ENCODE results near the gene SCMH1. TPM values are rescaled to one million over a fixed set of nuclear protein-coding genes. Genes with fewer than 3 reads are reported as not detected.
"Not testable (repeated sequence)": the region's sequence is repeated elsewhere in the genome, so short reads cannot be mapped to it uniquely, and the experiment has no call there.

The SCMH1 gene
- total RNA-seq, 1 donor from 2014 or later: 22.5 TPM

- not testable (repeated sequence) for DNase-seq (ENCODE audit: extremely low read depth, low read depth, low spot score)
Observed at GRCh38 chr1:41251120-41251519, 9.0 kb upstream of the SCMH1 start.

GRCh38 chr1:41249319-41249718, 7.2 kb upstream of the SCMH1 start:
- DNase-seq (ENCODE audit: extremely low read depth, low read depth, low spot score): no peak

- DNase-seq (ENCODE audit: extremely low read depth, low read depth, low spot score): no peak
Observed at GRCh38 chr1:41246568-41246967, 4.5 kb upstream of the SCMH1 start.

- no peak for DNase-seq (ENCODE audit: extremely low read depth, low read depth, low spot score)
Observed at GRCh38 chr1:41245659-41246058, 3.6 kb upstream of the SCMH1 start.

- DNase-seq (ENCODE audit: extremely low read depth, low read depth, low spot score): no peak
Observed at GRCh38 chr1:41243079-41243385, 926 bp upstream of the SCMH1 start.

GRCh38 chr1:41242342-41243078, 404 bp upstream of the SCMH1 start:
- no peak for DNase-seq (ENCODE audit: extremely low read depth, low read depth, low spot score)

GRCh38 chr1:41241354-41241748, 755 bp downstream of the SCMH1 start:
- no peak for DNase-seq (ENCODE audit: extremely low read depth, low read depth, low spot score)

GRCh38 chr1:41240781-41241353, 1.2 kb downstream of the SCMH1 start:
- DNase-seq (ENCODE audit: extremely low read depth, low read depth, low spot score): no peak

GRCh38 chr1:41239988-41240610, 2.0 kb downstream of the SCMH1 start:
- no peak for DNase-seq (ENCODE audit: extremely low read depth, low read depth, low spot score)

- no peak for DNase-seq (ENCODE audit: extremely low read depth, low read depth, low spot score)
Observed at GRCh38 chr1:41238311-41238988, 3.7 kb downstream of the SCMH1 start.

- no peak for DNase-seq (ENCODE audit: extremely low read depth, low read depth, low spot score)
Observed at GRCh38 chr1:41236781-41237180, 5.3 kb downstream of the SCMH1 start.

- no peak for DNase-seq (ENCODE audit: extremely low read depth, low read depth, low spot score)
Observed at GRCh38 chr1:41235893-41236292, 6.2 kb downstream of the SCMH1 start.

GRCh38 chr1:41233708-41234107, 8.4 kb downstream of the SCMH1 start:
- DNase-seq (ENCODE audit: extremely low read depth, low read depth, low spot score): no peak

- no peak for DNase-seq (ENCODE audit: extremely low read depth, low read depth, low spot score)
Observed at GRCh38 chr1:41232305-41232704, 9.8 kb downstream of the SCMH1 start.

- no peak for DNase-seq (ENCODE audit: extremely low read depth, low read depth, low spot score)
Observed at GRCh38 chr1:41230656-41231055, 11.4 kb downstream of the SCMH1 start.

- not testable (repeated sequence) for DNase-seq (ENCODE audit: extremely low read depth, low read depth, low spot score)
Observed at GRCh38 chr1:41229219-41229618, 12.9 kb downstream of the SCMH1 start.

GRCh38 chr1:41226815-41227434, 15.2 kb downstream of the SCMH1 start:
- no peak for DNase-seq (ENCODE audit: extremely low read depth, low read depth, low spot score)

GRCh38 chr1:41225495-41225894, 16.6 kb downstream of the SCMH1 start:
- no peak for DNase-seq (ENCODE audit: extremely low read depth, low read depth, low spot score)

GRCh38 chr1:41222496-41222895, 19.6 kb downstream of the SCMH1 start:
- DNase-seq (ENCODE audit: extremely low read depth, low read depth, low spot score): no peak

GRCh38 chr1:41221995-41222394, 20.1 kb downstream of the SCMH1 start:
- DNase-seq (ENCODE audit: extremely low read depth, low read depth, low spot score): no peak

- DNase-seq (ENCODE audit: extremely low read depth, low read depth, low spot score): no peak
Observed at GRCh38 chr1:41218152-41218551, 24.0 kb downstream of the SCMH1 start.
